ENCODE measurements around the gene PCDHB2. TPM values are rescaled to one million over a fixed set of nuclear protein-coding genes. Genes with fewer than 3 reads are reported as not detected.
"Not testable (repeated sequence)": the region's sequence is repeated elsewhere in the genome, so short reads cannot be mapped to it uniquely, and the experiment has no call there.

Gene PCDHB2
- total RNA-seq, 1 experiment from 2014 or later, result 26.3 TPM

DNA sequence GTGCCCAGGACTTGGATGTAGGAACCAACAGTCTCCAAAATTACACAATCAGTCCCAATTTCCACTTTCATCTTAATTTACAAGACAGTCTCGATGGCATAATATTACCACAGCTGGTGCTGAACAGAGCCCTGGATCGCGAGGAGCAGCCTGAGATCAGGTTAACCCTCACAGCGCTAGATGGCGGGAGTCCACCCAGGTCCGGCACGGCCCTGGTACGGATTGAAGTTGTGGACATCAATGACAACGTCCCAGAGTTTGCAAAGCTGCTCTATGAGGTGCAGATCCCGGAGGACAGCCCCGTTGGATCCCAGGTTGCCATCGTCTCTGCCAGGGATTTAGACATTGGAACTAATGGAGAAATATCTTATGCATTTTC lies 837 bp downstream of the PCDHB2 start:
- Histone ChIP-seq H2BK120ac (ENCODE audit: low read depth, low read length, poor library complexity, severe bottlenecking) (no peak overlapping the region), H3K14ac (ENCODE audit: insufficient read depth, low read length) (no peak overlapping the region; the same call in 1 of the 2 replicates), H3K56ac (ENCODE audit: insufficient read length, low read depth, low read length) (no peak overlapping the region), H3K4me2 (ENCODE audit: insufficient read depth, insufficient read length, low read length) (peak overlapping the region; percentile 87), H3K27ac (ENCODE audit: insufficient read length, low read depth, low read length) (no peak overlapping the region), H3K4me1 (ENCODE audit: insufficient read depth, low read length) (no peaks in the 10 kb centered on the region), H3K9ac (ENCODE audit: extremely low read depth, insufficient read length, low read length) (peak overlapping the region; percentile 92), H3K79me1 (ENCODE audit: insufficient read depth, low read depth, low read length, poor library complexity, severe bottlenecking) (no peaks in the 10 kb centered on the region), H3K27me3 (ENCODE audit: insufficient read depth, low read length) (no peaks in the 10 kb centered on the region), H3K4ac (ENCODE audit: low read depth, low read length) (no peak overlapping the region), H3K79me2 (ENCODE audit: insufficient read depth, low read length) (no peaks in the 10 kb centered on the region; the same call in 1 of the 2 replicates), H3K9me3 (ENCODE audit: control insufficient read depth, low read depth, low read length) (peaks cover 7% of the 10 kb centered on the region), H2AK5ac (ENCODE audit: insufficient read length, low read length) (no peak overlapping the region), H2BK20ac (ENCODE audit: low read depth, low read length, poor library complexity, severe bottlenecking) (no peak overlapping the region), H3K23me2 (ENCODE audit: insufficient read length, low read depth, low read length, poor library complexity, severe bottlenecking) (peaks cover 4% of the 10 kb centered on the region), H2AFZ (ENCODE audit: low read length) (no peak overlapping the region), H3K18ac (ENCODE audit: insufficient read length, low read depth, low read length) (no peak overlapping the region), H2BK5ac (ENCODE audit: insufficient read length, low read length) (no peak overlapping the region), H2BK15ac (ENCODE audit: low read depth, low read length) (no peak overlapping the region), H4K8ac (replicated peaks; ENCODE audit: insufficient read length, low read depth, low read length) (no peak overlapping the region), H4K20me1 (ENCODE audit: control insufficient read depth, insufficient read depth, insufficient read length) (no peaks in the 10 kb centered on the region), H3K23ac (ENCODE audit: insufficient read length, low read depth, low read length) (no peak overlapping the region), H2BK12ac (ENCODE audit: insufficient read length, low read depth, low read length) (no peak overlapping the region), H3T11ph (ENCODE audit: low read length) (no peak overlapping the region), H4K5ac (ENCODE audit: insufficient read length, low read depth, low read length) (no peak overlapping the region), H4K91ac (ENCODE audit: insufficient read length, low read depth, low read length) (no peak overlapping the region)
- Mint-ChIP-seq H3K27me3 (ENCODE audit: low read depth) (no peaks in the 10 kb centered on the region; the same call in 1 of the 2 replicates), H3K4me1 (peaks cover 9 to 10% of the 10 kb centered on the region in 2 experiments), H3K9me3 (peaks cover 34 to 36% of the 10 kb centered on the region in 2 experiments), H3K36me3 (ENCODE audit: insufficient read depth in 1 of 3, low read depth in 3 of 3) (peaks cover 16 to 52% (median 35%) of the 10 kb centered on the region in 3 experiments), H3K27ac (peak overlapping the region in 2 of 3 experiments; percentile 93 to 99; a peak in 2 of 7 replicates), H3K4me3 (peak overlapping the region; percentile 95 to 97)
- WGBS (ENCODE audit: extremely low coverage, insufficient read length, low lambda C conversion rate), result no CpG with 5 or more reads among the region's 12 CpGs
- DNase-seq, result no peak
- TF ChIP-seq CTCF (conservative IDR thresholded peaks at IDR 0.05), result no peak

DNA sequence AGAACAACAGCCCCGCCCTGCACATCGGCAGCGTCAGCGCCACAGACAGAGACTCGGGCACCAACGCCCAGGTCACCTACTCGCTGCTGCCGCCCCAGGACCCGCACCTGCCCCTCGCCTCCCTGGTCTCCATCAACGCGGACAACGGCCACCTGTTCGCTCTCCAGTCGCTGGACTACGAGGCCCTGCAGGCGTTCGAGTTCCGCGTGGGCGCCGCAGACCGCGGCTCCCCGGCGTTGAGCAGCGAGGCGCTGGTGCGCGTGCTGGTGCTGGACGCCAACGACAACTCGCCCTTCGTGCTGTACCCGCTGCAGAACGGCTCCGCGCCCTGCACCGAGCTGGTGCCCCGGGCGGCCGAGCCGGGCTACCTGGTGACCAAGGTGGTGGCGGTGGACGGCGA lies 1.8 kb downstream of the PCDHB2 start:
- not testable (repeated sequence) for H3K27me3 ChIP-seq (ENCODE audit: insufficient read depth, low read length); H3K4me2 ChIP-seq (ENCODE audit: insufficient read depth, insufficient read length, low read length); H3T11ph ChIP-seq (ENCODE audit: low read length); H4K91ac ChIP-seq (ENCODE audit: insufficient read length, low read depth, low read length); H4K8ac ChIP-seq (replicated peaks; ENCODE audit: insufficient read length, low read depth, low read length); H3K9ac ChIP-seq (ENCODE audit: extremely low read depth, insufficient read length, low read length); H3K56ac ChIP-seq (ENCODE audit: insufficient read length, low read depth, low read length); H2BK12ac ChIP-seq (ENCODE audit: insufficient read length, low read depth, low read length); H3K18ac ChIP-seq (ENCODE audit: insufficient read length, low read depth, low read length); H3K4me1 ChIP-seq (ENCODE audit: insufficient read depth, low read length); H2BK15ac ChIP-seq (ENCODE audit: low read depth, low read length); H3K27ac ChIP-seq (ENCODE audit: insufficient read length, low read depth, low read length); H3K23ac ChIP-seq (ENCODE audit: insufficient read length, low read depth, low read length); H2AK5ac ChIP-seq (ENCODE audit: insufficient read length, low read length); H4K5ac ChIP-seq (ENCODE audit: insufficient read length, low read depth, low read length); H3K4ac ChIP-seq (ENCODE audit: low read depth, low read length); H2BK120ac ChIP-seq (ENCODE audit: low read depth, low read length, poor library complexity, severe bottlenecking); H2BK20ac ChIP-seq (ENCODE audit: low read depth, low read length, poor library complexity, severe bottlenecking); H4K20me1 ChIP-seq (ENCODE audit: control insufficient read depth, insufficient read depth, insufficient read length); H3K9me3 ChIP-seq (ENCODE audit: control insufficient read depth, low read depth, low read length); H3K14ac ChIP-seq (ENCODE audit: insufficient read depth, low read length); H3K79me2 ChIP-seq (ENCODE audit: insufficient read depth, low read length); H2AFZ ChIP-seq (ENCODE audit: low read length); H3K23me2 ChIP-seq (ENCODE audit: insufficient read length, low read depth, low read length, poor library complexity, severe bottlenecking); H3K27me3 Mint-ChIP-seq (ENCODE audit: low read depth); DNase-seq; H3K79me1 ChIP-seq (ENCODE audit: insufficient read depth, low read depth, low read length, poor library complexity, severe bottlenecking); H2BK5ac ChIP-seq (ENCODE audit: insufficient read length, low read length); H3K27ac Mint-ChIP-seq
- peaks cover 11 to 17% of the 10 kb centered on the region in 2 experiments for H3K4me1 Mint-ChIP-seq
- WGBS (ENCODE audit: extremely low coverage, insufficient read length, low lambda C conversion rate), result no CpG with 5 or more reads among the region's 46 CpGs
- H3K36me3 Mint-ChIP-seq (ENCODE audit: insufficient read depth in 1 of 3, low read depth in 3 of 3), result peaks cover 25 to 61% (median 43%) of the 10 kb centered on the region in 3 experiments
- peak overlapping the region in 1 of 2 experiments; percentile 97; a peak in 2 of 5 replicates for H3K4me3 Mint-ChIP-seq
- peaks cover 43% of the 10 kb centered on the region in 2 experiments for H3K9me3 Mint-ChIP-seq

All from H9 (cell line).